Right ventricle myocardium inferior (tissue), 1 donor: Measurements from ENCODE around the gene CLN6. TPM values are rescaled to one million over a fixed set of nuclear protein-coding genes. Genes with fewer than 3 reads are reported as not detected.
"Not testable (repeated sequence)": the region's sequence is repeated elsewhere in the genome, so short reads cannot be mapped to it uniquely, and the experiment has no call there.

Experiments used
- ATAC-seq: fragments of 200-7000 bp; cut with Tn5 transposase; one replicate; pipeline ENCODE4 v1.9.1; 2020; ENCODE audit warnings: mild to moderate bottlenecking, moderate library complexity
- DNase-seq: peaks from one replicate; pipeline ENCODE4 v3.0.0; 2021; ENCODE audit errors: missing footprints
- intact Hi-C: fragments of 100-400 bp; cut with DNase I; formaldehyde crosslinking; loops from one replicate; pipeline ENCODE4 v1.11.0; 2022
- total RNA-seq: library from RNA; stranded (reverse); fragmentation: NEBNext Ultra II Directional; extraction: Animal tissue kit (Norgen Biotek cat#: 25700); gene quantifications from one replicate; pipeline ENCODE4 v1.2.1, GENCODE V29; 2021
- donor health status: DM: no; HTN: yes; CAD: no; lungs with severe emphysema.

CLN6 gene
- total RNA-seq, 1 donor from 2014 or later = 7.7 TPM

DNA sequence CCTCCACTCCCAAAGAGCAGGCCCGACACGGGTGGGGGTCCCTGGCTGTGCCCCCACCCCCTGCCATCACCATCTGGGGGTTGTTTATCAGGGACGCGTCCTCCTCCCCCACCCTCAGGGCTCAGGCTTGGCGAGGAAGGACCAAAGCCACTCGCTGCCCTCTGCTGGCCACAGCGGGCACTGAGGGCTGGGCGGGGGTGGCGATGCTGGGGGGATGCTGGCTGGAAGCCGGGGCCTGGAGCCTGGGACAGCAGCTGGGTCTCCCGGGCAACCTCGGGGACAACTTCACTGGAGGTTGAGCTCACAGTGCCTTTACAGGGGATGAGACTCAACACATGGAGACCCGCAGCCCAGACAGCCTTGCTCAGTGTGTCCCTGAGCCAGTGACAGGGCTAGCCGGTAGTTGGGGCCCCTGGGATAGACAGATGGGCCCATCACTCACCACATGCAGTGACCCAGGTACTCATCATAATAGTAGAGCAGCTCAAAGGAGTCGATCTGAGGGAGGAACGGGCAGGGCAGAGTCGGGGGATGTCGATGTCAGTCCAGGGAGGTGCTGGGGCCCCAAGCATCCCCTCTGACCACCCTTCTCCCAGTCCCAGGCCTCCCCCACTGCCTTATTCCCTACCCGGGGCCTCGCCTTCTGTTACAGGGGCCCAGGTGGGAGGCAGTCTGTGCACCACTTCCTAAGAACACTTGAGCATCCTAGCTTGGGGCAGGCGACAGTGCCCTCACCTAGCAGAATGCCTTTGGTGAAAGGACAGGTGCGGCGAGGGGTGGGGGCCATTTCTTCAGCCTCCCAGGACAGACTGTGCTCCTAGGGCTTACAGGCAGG lies 18.5 kb downstream of the CLN6 start:
- DNase-seq (peak; percentile 89), ATAC-seq (peak; percentile 45)
- intact Hi-C loops = loop anchor here (2.0 kb wide), 1 partner anchor 348 kb away; no protein-coding TSS in a partner anchor

DNA sequence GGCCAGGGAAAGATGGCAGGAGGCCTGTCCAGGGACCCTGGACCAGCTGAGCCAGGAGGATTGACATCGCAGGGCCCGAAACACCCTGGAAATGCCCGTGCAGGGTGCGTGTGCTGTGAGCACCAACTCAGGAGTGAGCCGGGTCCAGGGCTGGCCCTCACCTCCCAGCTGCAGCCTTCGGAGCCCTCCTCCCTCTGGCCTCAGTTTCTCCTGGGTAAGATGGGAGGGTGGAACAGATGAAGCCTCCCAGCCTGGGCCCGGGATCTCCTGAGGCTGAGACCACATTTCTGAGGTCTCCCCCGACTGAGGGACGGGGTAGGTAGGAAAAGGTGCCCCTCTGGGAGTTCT lies 19.1 kb downstream of the CLN6 start:
- ATAC-seq (no peak), DNase-seq (no peak)
- intact Hi-C loops = loop anchor here (2.0 kb wide), 1 partner anchor 348 kb away; no protein-coding TSS in a partner anchor

DNA sequence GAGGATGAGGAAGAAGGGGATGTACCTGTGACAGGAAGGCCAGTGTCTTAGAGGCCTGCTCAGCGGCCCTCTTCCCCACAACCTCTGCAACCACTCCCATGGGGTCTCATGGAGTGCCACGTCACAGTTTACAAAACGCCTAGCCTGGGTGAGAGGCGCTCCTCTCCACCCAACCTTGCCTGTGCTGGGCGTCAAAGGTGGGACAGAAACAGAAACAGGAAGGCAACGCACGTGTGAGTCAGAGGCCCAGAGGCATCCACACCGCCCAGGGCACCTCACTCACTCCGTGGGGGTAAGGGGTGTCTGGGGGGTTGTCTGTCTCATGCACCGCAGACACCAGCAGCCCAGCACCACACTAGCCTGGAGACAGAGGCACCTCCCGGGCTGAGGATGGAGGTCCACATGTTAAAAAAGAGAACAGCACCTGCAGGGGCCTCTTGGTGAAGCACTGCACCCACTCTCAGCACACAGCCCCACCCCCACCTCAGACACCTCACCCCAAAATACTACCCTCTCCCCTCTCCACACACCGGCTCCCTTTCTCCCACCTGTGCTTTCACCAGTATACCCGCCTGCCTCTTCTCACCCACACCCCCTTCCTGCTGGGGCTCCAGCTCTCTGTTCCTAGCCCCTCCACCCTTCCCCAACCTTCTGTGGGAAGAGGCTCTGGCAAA lies 19.7 kb downstream of the CLN6 start:
- DNase-seq (peak; percentile 43), ATAC-seq (no peak)
- intact Hi-C loops = loop anchor here (2.0 kb wide), 1 partner anchor 347 kb away; no protein-coding TSS in a partner anchor

DNA sequence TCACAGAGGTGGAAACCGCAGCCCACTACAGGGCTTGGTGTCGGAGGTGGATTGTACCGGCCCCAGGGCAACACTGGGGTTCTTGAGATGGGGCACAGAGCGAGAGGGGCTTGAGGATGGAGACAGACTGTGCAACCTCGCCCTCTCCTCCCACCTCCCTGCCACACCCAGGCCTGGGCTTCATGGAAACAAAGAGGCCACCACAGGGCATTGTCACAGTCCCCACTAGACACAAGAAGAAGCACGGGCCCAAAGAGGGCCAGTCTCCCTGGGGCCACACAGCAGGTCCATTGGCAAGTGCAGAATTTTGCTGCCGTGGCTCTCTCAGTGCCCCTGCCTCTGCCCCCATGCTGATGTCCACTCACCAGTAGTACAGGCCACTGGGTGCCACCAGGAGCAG lies 20.3 kb downstream of the CLN6 start:
- intact Hi-C loops = no loop called here
- no peak for ATAC-seq
- DNase-seq = no peak

DNA sequence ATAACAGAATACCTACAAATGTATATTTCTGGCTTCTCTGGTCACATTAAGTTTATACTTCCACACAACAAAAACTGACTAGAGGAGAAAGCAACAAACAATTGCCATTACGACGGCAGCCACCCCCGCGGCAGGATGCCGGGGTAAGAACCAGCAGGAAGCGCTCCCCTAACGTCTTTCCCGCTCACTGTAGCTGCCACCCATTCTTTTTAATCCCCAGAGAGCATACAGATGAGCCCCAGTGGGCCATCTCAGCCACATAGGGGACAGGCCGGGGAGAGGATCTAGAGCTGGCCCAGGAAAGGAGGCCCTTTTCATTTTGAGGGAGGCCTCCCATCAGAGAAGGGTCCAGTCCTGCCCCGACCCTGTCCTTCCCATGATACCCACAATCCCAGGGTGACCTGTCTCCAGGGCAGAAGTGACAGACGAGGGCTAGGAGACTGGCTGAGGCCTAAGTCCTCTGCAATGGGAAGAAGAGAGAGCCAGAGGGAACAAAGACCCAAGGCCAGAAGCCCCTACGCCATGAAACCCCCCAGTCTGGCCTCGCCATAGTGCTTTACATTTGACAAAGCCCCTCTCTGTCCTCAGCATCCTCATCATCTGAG lies 20.8 kb downstream of the CLN6 start:
- no peak for ATAC-seq
- DNase-seq = no peak
- intact Hi-C loops = no loop called here

DNA sequence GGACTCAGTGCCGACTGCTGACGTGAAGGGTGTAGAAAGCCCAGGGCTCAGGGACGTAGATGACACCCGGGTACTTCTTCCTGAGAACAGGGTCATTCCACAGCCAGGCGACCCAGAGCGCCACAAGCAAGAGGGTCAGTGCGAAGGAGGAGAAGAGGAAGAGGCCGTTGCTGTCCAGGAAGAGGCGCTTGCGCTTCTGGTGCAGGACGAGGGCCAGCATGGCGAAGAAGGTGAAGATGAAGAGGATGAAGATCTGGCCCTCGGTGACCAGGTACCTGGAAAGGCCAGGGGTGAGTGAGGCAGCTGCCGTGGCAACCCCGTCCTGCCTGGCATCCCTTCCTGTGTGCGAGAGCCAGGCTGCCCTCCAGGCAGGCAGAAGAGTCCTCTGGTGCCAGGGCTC lies 21.4 kb downstream of the CLN6 start:
- no peak for ATAC-seq
- peak; percentile 34 for DNase-seq
- intact Hi-C loops = no loop called here

DNA sequence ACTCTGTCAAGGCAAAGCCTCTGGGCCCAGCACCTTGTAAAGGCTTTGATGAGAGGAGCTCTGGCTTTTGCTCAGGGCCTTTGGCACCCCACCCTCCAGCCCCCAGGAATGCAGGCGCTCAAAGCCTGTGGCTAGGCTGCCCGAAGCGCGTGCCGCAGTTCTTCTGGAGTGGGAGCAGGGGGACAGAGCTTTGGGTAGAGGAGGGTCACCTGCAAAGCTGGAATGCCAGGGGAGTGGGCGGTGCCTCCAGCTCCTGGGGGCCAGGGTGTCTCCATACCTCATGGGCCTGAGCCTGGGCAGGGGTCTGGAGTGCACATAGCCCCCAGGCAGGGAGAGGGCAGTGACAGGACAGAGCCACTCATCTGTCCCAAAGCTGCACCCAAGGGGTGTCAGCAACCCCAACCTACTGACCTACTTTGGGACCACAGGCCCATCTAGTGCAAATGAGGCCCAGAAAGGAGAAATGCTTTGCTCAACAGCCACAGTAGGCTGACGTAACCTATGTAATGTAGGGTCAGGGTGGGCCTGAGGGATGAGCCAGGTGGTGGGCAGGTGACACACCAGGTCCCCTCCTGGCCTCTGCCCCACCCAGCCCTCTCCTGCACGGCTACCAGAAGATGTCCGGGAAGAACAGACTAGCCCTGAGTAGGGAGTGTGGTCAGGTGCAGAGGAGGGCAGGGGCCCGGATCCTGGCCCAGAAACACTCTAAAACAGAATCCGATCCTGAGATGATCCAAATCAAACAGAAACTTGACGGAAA lies 22.2 kb downstream of the CLN6 start:
- DNase-seq = peak; percentile 57
- ATAC-seq = no peak
- intact Hi-C loops = no loop called here

DNA sequence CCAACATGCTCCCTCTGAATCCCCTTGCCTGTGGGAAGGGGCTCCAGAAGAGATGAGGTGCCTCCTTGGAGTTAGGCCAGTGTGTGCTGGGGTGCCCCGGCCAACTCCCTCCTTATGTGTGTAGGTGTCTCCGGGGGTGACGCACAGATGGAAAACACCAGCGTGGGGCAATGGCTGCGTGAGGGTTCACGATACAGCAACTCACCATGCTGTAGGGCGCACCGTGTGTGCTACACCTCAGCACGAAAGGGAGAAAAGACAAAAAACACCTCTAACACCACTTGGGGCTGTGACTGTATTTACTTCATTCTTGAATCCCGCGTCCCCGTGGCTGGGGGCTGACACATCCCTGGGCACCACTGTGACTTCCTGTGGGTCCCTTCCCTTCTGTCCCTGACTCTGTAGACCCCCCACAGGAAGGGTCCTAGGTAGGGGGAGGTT lies 22.8 kb downstream of the CLN6 start:
- intact Hi-C loops = no loop called here
- ATAC-seq = no peak
- peak; percentile 65 for DNase-seq

DNA sequence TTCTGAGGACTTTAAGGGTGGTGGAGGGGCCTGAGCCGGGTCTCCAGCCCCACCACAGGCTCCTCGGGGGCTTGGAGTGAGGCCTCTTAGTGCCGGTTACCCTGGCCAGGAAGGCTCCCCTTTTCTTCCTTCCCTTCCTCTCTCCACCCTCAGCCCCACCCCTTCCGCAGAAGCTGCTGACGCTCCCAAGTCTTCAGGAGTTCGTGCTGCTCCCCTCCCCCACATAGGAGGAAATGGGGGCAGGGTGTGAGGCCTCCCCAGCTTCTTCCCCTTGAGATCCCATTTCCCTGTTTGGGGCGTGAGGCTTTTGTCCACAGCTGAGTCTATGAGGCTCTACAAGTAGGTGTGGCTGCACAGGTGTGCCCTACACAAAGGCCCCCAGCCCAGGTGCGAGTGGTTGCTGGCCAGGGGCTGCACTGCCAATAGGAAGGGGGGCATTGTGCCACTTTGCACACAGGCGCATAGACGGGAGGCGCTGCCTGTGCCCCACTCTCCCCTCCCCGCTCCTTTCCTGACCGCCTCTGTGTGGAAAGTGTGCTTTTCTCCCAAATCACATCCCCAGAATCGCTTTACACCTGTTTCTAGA lies 23.5 kb downstream of the CLN6 start:
- intact Hi-C loops = no loop called here
- ATAC-seq (peak; percentile 66), DNase-seq (peak; percentile 87)

DNA sequence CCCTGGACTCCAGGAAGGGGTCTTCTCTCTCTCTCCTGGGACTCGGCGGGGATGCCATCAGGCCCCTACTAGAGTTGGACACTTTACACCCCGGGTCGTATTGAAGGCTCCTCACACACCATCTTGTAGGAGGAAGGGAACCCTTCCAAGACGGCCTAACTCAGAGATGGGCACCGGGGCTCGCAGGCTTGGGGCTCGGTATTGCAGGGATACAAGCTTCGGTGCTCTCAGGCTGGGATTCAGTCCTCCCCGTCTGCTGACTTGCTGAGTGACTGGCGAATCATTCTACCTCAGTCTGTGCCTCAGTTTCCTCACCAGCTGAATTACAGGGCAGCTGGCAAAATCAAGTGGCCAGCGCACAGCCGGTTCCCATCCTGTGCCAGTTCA lies 24.0 kb downstream of the CLN6 start:
- ATAC-seq (no peak), DNase-seq (no peak)
- intact Hi-C loops = no loop called here

DNA sequence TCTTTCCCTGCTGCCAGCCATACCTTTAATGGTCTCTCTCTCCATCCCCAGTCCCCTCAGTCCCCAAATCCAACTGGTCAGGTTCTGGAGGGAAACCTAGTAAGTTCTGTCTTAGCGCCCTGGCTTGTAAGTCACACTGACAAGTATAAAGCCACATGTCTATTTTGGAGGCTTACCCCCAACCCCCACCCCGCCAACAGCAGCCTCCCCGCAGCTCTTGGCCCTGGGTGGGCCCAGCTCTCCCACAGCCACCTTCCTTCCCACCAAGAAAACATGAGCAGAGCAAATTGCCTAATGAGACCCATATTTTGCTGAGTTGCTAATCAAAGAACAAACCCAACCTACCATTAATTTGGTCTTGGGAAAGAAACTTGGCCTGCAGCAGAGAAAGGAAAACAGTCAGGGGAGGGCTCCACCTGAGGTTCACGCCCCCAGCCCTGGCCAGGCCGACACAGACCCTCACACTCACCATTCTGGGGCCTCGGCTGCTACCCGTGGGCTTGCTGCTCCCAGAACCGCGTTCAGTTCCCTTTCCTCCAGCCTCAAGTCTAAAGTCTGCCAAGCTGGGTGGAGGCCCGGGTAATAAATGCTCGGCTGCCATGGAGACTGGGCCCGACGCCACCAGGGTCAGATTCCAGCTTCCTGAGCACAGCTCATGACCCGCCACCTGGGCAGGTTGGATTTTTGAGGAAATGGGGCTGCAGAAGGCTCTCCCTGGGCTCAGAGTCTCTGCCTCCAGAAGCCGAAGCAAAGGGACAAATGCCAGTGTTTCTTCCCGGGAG lies 24.6 kb downstream of the CLN6 start, which contains the start of gene CALML4:
Gene CALML4 (minus strand): TSS at position 557 of the 782 bp plus-strand sequence. CDS start 85 bp downstream, at position 472.
- peak; percentile 49 for ATAC-seq
- intact Hi-C loops = no loop called here
- DNase-seq = peak; percentile 82

DNA sequence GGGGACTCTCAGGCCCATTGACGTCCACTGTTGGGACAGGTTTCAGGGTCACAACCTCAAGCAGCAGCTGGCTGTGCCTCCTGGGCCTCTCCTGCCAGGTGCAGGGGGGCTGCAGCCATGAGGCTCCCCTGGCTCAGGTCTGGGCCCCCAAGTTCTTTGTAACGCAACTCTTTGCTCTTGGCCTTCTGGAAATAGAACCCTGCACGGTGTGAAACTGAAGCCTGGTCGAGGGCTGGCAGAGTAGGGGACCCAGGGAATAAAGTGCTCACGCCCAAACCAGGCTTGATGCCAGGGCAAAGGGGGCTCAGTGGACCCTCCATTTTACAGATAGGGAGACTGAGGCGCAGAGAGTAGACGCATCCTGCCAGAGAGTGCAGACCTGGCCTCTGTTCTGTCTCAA lies 25.2 kb downstream of the CLN6 start:
- DNase-seq = no peak
- ATAC-seq = no peak
- intact Hi-C loops = no loop called here

DNA sequence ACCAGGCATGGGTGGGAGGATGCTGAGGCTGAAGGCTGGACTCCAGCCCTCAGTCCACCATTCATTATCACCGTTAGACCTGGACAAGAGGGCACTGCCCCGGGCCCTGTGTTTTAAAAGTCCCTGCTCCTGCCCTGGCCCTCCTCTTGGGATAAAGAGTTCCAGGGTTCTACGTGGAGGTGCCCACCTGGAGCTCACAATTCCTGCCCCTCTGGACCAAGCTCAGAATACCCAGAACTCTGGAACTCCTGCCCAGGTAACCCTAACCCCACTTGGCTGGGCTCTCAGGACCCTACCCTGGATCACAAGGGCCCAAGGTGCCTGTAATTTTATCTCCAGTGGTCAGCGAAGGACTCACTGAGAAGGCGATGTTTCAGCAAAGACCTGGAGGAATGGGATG lies 25.6 kb downstream of the CLN6 start:
- intact Hi-C loops = no loop called here
- ATAC-seq (no peak), DNase-seq (no peak)

DNA sequence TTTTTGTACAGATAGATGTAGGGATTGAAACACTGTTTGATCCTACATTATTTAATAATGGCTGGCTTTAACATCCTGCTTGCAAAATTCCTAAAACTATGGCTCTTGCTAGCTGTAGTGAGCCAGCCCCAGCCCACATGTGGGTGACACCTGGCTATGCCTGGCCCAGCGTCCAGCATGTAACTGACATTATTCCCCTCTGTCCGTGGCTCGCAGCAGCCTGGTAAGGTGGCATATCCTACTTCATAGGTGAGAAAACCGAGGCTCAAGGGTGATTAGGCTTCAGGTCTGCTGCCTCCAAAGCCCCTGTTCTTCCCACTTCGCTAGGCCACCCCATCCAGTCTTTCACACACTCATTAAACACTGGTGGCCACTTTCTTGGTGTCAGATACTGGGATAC lies 26.0 kb downstream of the CLN6 start:
- ATAC-seq = no peak
- no peak for DNase-seq
- intact Hi-C loops = no loop called here

DNA sequence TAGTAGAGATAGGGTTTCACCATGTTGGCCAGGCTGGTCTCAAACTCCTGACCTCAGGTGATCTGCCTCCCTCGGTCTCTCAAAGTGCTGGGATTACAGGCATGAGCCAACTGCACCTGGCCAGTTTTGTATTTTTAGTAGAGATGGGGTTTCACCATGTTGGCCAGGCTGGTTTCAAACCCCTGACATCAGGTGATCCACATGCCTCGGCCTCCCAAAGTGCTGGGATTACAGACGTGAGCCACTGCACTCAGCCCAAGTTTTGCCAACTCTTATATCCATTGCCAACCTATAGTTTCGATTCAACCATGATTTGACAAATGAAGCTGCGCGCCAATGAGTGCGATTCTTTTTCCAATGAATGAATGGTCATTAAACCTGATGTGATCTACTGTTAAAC lies 26.5 kb downstream of the CLN6 start:
- DNase-seq, intact Hi-C loops, ATAC-seq: not testable (repeated sequence)

DNA sequence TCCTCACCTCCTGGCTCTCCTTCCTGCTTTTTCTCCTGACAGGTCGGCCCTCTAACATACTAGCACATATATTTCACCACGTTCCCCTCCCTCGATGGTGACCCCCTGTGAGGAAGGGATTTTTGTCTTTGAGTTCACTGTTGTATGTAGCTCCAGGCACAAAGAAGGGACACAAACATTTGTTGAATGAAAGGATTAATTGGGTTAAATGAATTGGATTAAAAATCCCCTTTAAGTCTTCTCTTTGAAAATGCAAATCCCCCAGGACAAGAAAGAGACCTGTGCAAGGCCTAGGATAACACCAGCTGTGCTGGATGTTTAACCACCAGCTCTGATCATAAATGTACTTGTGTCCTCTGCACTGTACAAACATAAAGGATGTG lies 27.7 kb downstream of the CLN6 start:
- intact Hi-C loops = no loop called here
- ATAC-seq = no peak
- DNase-seq = no peak

DNA sequence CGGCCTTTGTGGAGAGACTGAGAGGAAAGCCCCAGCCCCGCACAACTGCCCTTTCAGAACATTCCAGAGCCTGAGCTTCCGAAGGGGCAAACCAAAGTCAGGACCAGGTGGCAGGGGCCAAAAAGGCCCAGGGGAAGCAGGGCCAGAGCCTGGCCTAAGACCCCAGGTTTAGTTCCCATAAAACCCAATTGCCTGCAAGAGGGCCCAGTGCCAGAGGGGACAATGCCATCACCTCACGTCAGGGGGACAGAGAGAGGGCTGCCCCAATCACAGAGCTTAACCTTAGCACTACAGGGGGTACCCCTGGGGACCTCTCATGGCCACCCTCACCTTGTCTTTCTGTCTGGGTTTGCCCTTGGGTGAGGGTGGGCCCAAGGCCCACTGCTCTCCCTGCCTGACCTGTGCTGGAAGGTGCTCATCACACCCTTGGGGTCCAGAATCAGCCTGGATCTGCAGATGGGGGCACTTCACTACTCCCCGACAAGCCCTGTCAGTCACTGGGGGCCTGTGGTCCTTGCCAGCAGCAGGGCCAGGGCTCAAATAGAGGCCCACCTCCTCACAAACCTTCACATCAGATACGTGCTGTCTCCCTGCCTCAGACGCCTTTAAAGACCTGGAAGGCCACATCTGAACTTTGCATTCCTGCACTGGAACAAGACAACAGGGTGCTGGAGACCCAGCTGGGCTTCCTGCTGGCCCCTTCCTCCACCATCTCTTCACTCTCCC lies 28.2 kb downstream of the CLN6 start:
- ATAC-seq = no peak
- intact Hi-C loops = no loop called here

More for the DNA sequence above, 28.2 kb downstream of the CLN6 start:
- DNase-seq = no peak
